ENCODE data around the gene NEIL3. TPM values are rescaled to one million over a fixed set of nuclear protein-coding genes. Genes with fewer than 3 reads are reported as not detected.

The NEIL3 gene
- total and polyA plus RNA-seq, 2 donors (not counting 1 experiment from before 2014, with no cell fraction given): 0.15 TPM; not detected in 1

- Histone ChIP-seq H3K36me3 (replicated peaks in 1 of 2; ENCODE audit: control extremely low read depth in 1 of 2, control insufficient read depth in 1 of 2, extremely low read depth in 1 of 2, insufficient read depth in 2 of 2, low read length in 1 of 2) (no peaks in the 10 kb centered on the region), H3K27me3 (replicated peaks in 1 of 4; ENCODE audit: control extremely low read depth in 1 of 4, control insufficient read depth in 3 of 4, insufficient read depth in 4 of 4, low read length in 3 of 4) (no peaks in the 10 kb centered on the region), H3K9ac (ENCODE audit: low read length) (no peak overlapping the region), H3K9me3 (ENCODE audit: control extremely low read depth in 1 of 3, control insufficient read depth in 2 of 3, insufficient read depth in 1 of 3, low read length in 2 of 3) (no peaks in the 10 kb centered on the region), H3K27ac (ENCODE audit: low read length in 2 of 2) (no peak overlapping the region), H3K4me2 (replicated peaks; ENCODE audit: low read depth, low read length, poor library complexity, severe bottlenecking) (no peak overlapping the region), H3K4me1 (ENCODE audit: control insufficient read depth in 2 of 2, insufficient read depth in 2 of 2, low read length in 2 of 2) (no peaks in the 10 kb centered on the region), H3K4me3 (ENCODE audit: control extremely low read depth in 1 of 5, extremely low read depth in 1 of 5, insufficient read depth in 1 of 5, low read depth in 2 of 5, low read length in 4 of 5) (no peak overlapping the region), H2AFZ (ENCODE audit: insufficient read depth, low read depth, low read length, poor library complexity, severe bottlenecking) (no peak overlapping the region), H3K79me2 (ENCODE audit: control insufficient read depth, insufficient read depth, low read length) (no peaks in the 10 kb centered on the region), H4K20me1 (ENCODE audit: control insufficient read depth, insufficient read depth, low read length, poor library complexity, severe bottlenecking) (no peaks in the 10 kb centered on the region)
- ChIA-PET CTCF (no interaction called here), POLR2A (no interaction called here)
- no peaks in the 10 kb centered on the region for H3K27me3 Mint-ChIP-seq
- intact Hi-C loops (cut with micrococcal nuclease): no loop called here
- DNase-seq: no peak
- ATAC-seq (ENCODE audit: low read depth): no peak
- TF ChIP-seq CTCF (IDR thresholded peaks at IDR 0.05) (no peak), EZH2 (IDR thresholded peaks at IDR 0.05; ENCODE audit: borderline replicate concordance, insufficient read depth, low read depth, low read length, poor library complexity, severe bottlenecking) (no peak)
- 100% methylated on average over 2 of the region's 4 CpGs for WGBS (ENCODE audit: insufficient coverage)
- H3K4me3 Mint-ChIP-seq: no peak overlapping the region
- no peak overlapping the region for H3K27ac Mint-ChIP-seq
- no peaks in the 10 kb centered on the region for H3K9me3 Mint-ChIP-seq (ENCODE audit: insufficient read depth)
- no peaks in the 10 kb centered on the region for H3K4me1 Mint-ChIP-seq
These were observed 28.2 kb upstream of the NEIL3 start for GRCh38 chr4:177281351-177281909.

GRCh38 chr4:177282284-177282835, 27.3 kb upstream of the NEIL3 start:
- H3K9me3 Mint-ChIP-seq (ENCODE audit: insufficient read depth): no peaks in the 10 kb centered on the region
- intact Hi-C loops (cut with micrococcal nuclease): no loop called here
- WGBS (ENCODE audit: insufficient coverage): 100% methylated on average over 2 of the region's 5 CpGs
- H3K4me3 ChIP-seq (ENCODE audit: control extremely low read depth in 1 of 5, extremely low read depth in 1 of 5, insufficient read depth in 1 of 5, low read depth in 2 of 5, low read length in 4 of 5): no peak overlapping the region
- H3K27ac Mint-ChIP-seq: no peak overlapping the region
- no peak overlapping the region for H3K9ac ChIP-seq (ENCODE audit: low read length)
- POLR2A ChIA-PET: no interaction called here
- H2AFZ ChIP-seq (ENCODE audit: insufficient read depth, low read depth, low read length, poor library complexity, severe bottlenecking): no peak overlapping the region
- no peak for DNase-seq
- TF ChIP-seq CTCF (IDR thresholded peaks at IDR 0.05) (no peak), EZH2 (IDR thresholded peaks at IDR 0.05; ENCODE audit: borderline replicate concordance, insufficient read depth, low read depth, low read length, poor library complexity, severe bottlenecking) (no peak)
- H3K27me3 ChIP-seq (replicated peaks in 1 of 4; ENCODE audit: control extremely low read depth in 1 of 4, control insufficient read depth in 3 of 4, insufficient read depth in 4 of 4, low read length in 3 of 4): no peaks in the 10 kb centered on the region
- H3K36me3 ChIP-seq (replicated peaks in 1 of 2; ENCODE audit: control extremely low read depth in 1 of 2, control insufficient read depth in 1 of 2, extremely low read depth in 1 of 2, insufficient read depth in 2 of 2, low read length in 1 of 2): no peaks in the 10 kb centered on the region
- no peaks in the 10 kb centered on the region for H3K4me1 Mint-ChIP-seq
- CTCF ChIA-PET: no interaction called here
- H4K20me1 ChIP-seq (ENCODE audit: control insufficient read depth, insufficient read depth, low read length, poor library complexity, severe bottlenecking): no peaks in the 10 kb centered on the region
- H3K79me2 ChIP-seq (ENCODE audit: control insufficient read depth, insufficient read depth, low read length): no peaks in the 10 kb centered on the region
- ATAC-seq (ENCODE audit: low read depth): no peak
- H3K4me3 Mint-ChIP-seq: no peak overlapping the region
- H3K4me2 ChIP-seq (replicated peaks; ENCODE audit: low read depth, low read length, poor library complexity, severe bottlenecking): no peak overlapping the region
- H3K4me1 ChIP-seq (ENCODE audit: control insufficient read depth in 2 of 2, insufficient read depth in 2 of 2, low read length in 2 of 2): no peaks in the 10 kb centered on the region
- H3K27me3 Mint-ChIP-seq: no peaks in the 10 kb centered on the region
- no peaks in the 10 kb centered on the region for H3K9me3 ChIP-seq (ENCODE audit: control extremely low read depth in 1 of 3, control insufficient read depth in 2 of 3, insufficient read depth in 1 of 3, low read length in 2 of 3)
- H3K27ac ChIP-seq (ENCODE audit: low read length in 2 of 2): no peak overlapping the region
